Stimulated activated CD4-positive, alpha-beta T cell treated with anti-CD3 and anti-CD28 coated beads, Interleukin-2, amount 100 ng/mL, for 4 hours (primary cell): Measurements from ENCODE around the gene NEURL1.
"Not testable (repeated sequence)": the region's sequence is repeated elsewhere in the genome, so short reads cannot be mapped to it uniquely, and the experiment has no call there.

Experiments
- DNase-seq: peaks from one replicate; pipeline ENCODE4 v3.0.0-alpha.2; 2020; ENCODE audit warnings: low read depth

Gene NEURL1

GRCh38 chr10:103584216-103585010 is 90.9 kb downstream of the NEURL1 start:
- peak; percentile 67 for DNase-seq

GRCh38 chr10:103585011-103585405 is 91.5 kb downstream of the NEURL1 start:
- no peak for DNase-seq

- no peak for DNase-seq
Measured at GRCh38 chr10:103587073-103587472, 93.6 kb downstream of the NEURL1 start.

- no peak for DNase-seq
Measured at GRCh38 chr10:103589074-103589630, 95.6 kb downstream of the NEURL1 start.

GRCh38 chr10:103590060-103590459 is 96.6 kb downstream of the NEURL1 start:
- no peak for DNase-seq

- DNase-seq, result no peak
Measured at GRCh38 chr10:103590744-103591291, 97.3 kb downstream of the NEURL1 start.

- peak; percentile 16 for DNase-seq
Measured at GRCh38 chr10:103592186-103593021, 98.9 kb downstream of the NEURL1 start.

GRCh38 chr10:103593022-103593570 is 99.6 kb downstream of the NEURL1 start:
- DNase-seq, result no peak

- no peak for DNase-seq
Measured at GRCh38 chr10:103595933-103596726, 102.6 kb downstream of the NEURL1 start.

GRCh38 chr10:103597003-103597402 is 103.5 kb downstream of the NEURL1 start:
- DNase-seq, result no peak

GRCh38 chr10:103598654-103599115 is 105.2 kb downstream of the NEURL1 start:
- DNase-seq, result no peak

GRCh38 chr10:103599211-103599610 is 105.7 kb downstream of the NEURL1 start:
- no peak for DNase-seq

GRCh38 chr10:103599907-103600306 is 106.4 kb downstream of the NEURL1 start:
- no peak for DNase-seq

GRCh38 chr10:103600325-103600724 is 106.8 kb downstream of the NEURL1 start:
- no peak for DNase-seq

GRCh38 chr10:103600956-103601569 is 107.6 kb downstream of the NEURL1 start:
- DNase-seq, result no peak

- no peak for DNase-seq
Measured at GRCh38 chr10:103602028-103602851, 108.7 kb downstream of the NEURL1 start.

GRCh38 chr10:103602852-103603155 is 109.3 kb downstream of the NEURL1 start:
- no peak for DNase-seq

- DNase-seq, result no peak
Measured at GRCh38 chr10:103603382-103603781, 109.9 kb downstream of the NEURL1 start.

GRCh38 chr10:103605359-103606096 is 112.0 kb downstream of the NEURL1 start:
- no peak for DNase-seq

GRCh38 chr10:103606097-103606438 is 112.6 kb downstream of the NEURL1 start:
- not testable (repeated sequence) for DNase-seq
